ENCODE data around the gene TUBGCP6.
A peak's percentile ranks its signal among the peaks of the same experiment; 100 is the strongest.

The TUBGCP6 gene

DNA sequence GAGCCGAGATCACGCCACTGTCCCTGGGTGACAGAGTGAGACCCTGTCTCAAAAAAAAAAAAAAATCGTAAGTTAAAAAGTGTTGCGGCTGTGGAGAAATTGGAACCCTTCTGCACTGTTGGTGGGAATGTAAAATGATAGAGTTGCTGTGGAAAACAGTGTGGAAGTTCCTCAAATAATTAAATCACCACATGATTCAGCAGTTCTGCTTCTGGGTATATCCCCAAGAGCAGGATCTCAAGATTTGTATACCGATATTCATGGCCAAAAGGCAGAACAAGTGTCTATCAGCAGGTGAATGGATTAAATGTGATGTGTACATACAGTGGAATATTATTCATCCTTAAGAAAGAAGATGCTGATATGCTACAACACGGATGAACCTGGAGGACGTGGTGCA, 40.3 kb downstream of the TUBGCP6 start:
- DNase-seq (ENCODE audit: low read depth, low spot score): no peak
- TF ChIP-seq, protein P1, sequence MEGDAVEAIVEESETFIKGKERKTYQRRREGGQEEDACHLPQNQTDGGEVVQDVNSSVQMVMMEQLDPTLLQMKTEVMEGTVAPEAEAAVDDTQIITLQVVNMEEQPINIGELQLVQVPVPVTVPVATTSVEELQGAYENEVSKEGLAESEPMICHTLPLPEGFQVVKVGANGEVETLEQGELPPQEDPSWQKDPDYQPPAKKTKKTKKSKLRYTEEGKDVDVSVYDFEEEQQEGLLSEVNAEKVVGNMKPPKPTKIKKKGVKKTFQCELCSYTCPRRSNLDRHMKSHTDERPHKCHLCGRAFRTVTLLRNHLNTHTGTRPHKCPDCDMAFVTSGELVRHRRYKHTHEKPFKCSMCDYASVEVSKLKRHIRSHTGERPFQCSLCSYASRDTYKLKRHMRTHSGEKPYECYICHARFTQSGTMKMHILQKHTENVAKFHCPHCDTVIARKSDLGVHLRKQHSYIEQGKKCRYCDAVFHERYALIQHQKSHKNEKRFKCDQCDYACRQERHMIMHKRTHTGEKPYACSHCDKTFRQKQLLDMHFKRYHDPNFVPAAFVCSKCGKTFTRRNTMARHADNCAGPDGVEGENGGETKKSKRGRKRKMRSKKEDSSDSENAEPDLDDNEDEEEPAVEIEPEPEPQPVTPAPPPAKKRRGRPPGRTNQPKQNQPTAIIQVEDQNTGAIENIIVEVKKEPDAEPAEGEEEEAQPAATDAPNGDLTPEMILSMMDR (IDR thresholded peaks at IDR 0.05; ENCODE audit: low read depth, low read length): no peak
- H3K4me3 ChIP-seq (ENCODE audit: low read depth, low read length): no peak overlapping the region
- in situ Hi-C loops (cut with HindIII; ENCODE audit: low sequenced_read_pairs): no loop called here

GRCh38 chr22:50203288-50203687, 41.5 kb downstream of the TUBGCP6 start:
- TF ChIP-seq, protein P1 (IDR thresholded peaks at IDR 0.05; ENCODE audit: low read depth, low read length): no peak
- DNase-seq (ENCODE audit: low read depth, low spot score): no peak
- H3K4me3 ChIP-seq (ENCODE audit: low read depth, low read length): no peak overlapping the region
- in situ Hi-C loops (cut with HindIII; ENCODE audit: low sequenced_read_pairs): no loop called here

DNA sequence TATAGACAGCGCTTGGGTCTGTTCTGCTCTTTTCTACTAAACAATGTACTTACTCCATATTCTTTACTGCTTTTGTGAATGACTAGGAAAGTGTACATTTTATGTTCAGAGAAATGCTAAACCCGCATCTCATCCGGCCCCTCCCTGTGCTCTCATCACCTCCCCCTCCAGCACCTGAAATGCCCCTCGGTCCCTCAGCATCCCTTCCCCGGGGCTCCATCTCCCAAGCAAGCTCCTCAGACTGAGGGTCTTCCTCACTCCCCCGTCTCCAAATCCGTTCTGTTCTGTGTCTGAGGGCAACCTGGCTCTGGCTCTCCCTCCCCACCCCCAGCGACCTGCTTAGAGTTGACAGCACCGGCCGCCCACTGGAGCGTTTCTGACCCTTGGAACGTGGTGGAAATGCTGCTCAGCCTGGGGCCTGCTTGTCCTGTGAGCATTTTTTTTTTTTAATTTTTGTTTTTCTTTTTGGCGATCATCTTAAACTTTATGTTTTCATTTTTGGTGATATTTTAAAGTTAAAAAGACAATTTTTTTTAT, 42.6 kb downstream of the TUBGCP6 start:
- peak overlapping the region; percentile 64 for H3K4me3 ChIP-seq (ENCODE audit: low read depth, low read length)
- TF ChIP-seq, protein P1 (IDR thresholded peaks at IDR 0.05; ENCODE audit: low read depth, low read length): no peak
- no peak for DNase-seq (ENCODE audit: low read depth, low spot score)
- in situ Hi-C loops (cut with HindIII; ENCODE audit: low sequenced_read_pairs): no loop called here

GRCh38 chr22:50201191-50202129, 43.4 kb downstream of the TUBGCP6 start:
- H3K4me3 ChIP-seq (ENCODE audit: low read depth, low read length): peak overlapping the region; percentile 64
- no peak for DNase-seq (ENCODE audit: low read depth, low spot score)
- in situ Hi-C loops (cut with HindIII; ENCODE audit: low sequenced_read_pairs): no loop called here
- TF ChIP-seq, protein P1 (IDR thresholded peaks at IDR 0.05; ENCODE audit: low read depth, low read length): peak; percentile 5

GRCh38 chr22:50200461-50201190, 44.2 kb downstream of the TUBGCP6 start, which contains the start of gene SELENOO:
TSS of gene SELENOO (plus strand) at chr22:50201011. CDS start at chr22:50201037, 26 bp downstream.
- peak; percentile 87 for DNase-seq (ENCODE audit: low read depth, low spot score)
- peak within 1 kb of the TSS; percentile 64 for H3K4me3 ChIP-seq (ENCODE audit: low read depth, low read length)
- in situ Hi-C loops (cut with HindIII; ENCODE audit: low sequenced_read_pairs): no loop called here
- TF ChIP-seq, protein P1 (IDR thresholded peaks at IDR 0.05; ENCODE audit: low read depth, low read length): no peak

- TF ChIP-seq, protein P1 (IDR thresholded peaks at IDR 0.05; ENCODE audit: low read depth, low read length): no peak
- no peak for DNase-seq (ENCODE audit: low read depth, low spot score)
Observed at GRCh38 chr22:50199829-50200460, 44.9 kb downstream of the TUBGCP6 start.

More at GRCh38 chr22:50199829-50200460, 44.9 kb downstream of the TUBGCP6 start:
- in situ Hi-C loops (cut with HindIII; ENCODE audit: low sequenced_read_pairs): no loop called here
- peak overlapping the region; percentile 64 for H3K4me3 ChIP-seq (ENCODE audit: low read depth, low read length)
